Measurements from ENCODE around the gene TRIM63. TPM values are rescaled to one million over a fixed set of nuclear protein-coding genes. Genes with fewer than 3 reads are reported as not detected.

Gene TRIM63
- polyA plus RNA-seq, 1 of the 3 experiments (the other 2 are of a cell fraction), result not detected

GRCh38 chr1:26025060-26025459 is 42.4 kb downstream of the TRIM63 start:
- no peak for TF ChIP-seq MEF2A (IDR thresholded peaks at IDR 0.05; ENCODE audit: borderline replicate concordance, low read depth)
- TF ChIP-seq TAF1 (IDR thresholded peaks at IDR 0.05; ENCODE audit: borderline replicate concordance, low read depth, low read length), result no peak
- no peak for TF ChIP-seq IRF3 (IDR thresholded peaks at IDR 0.05; ENCODE audit: low read depth, low read length)
- TF ChIP-seq ZBTB33 (IDR thresholded peaks at IDR 0.05; ENCODE audit: borderline replicate concordance, low read depth), result no peak
- TF ChIP-seq ELF1 (IDR thresholded peaks at IDR 0.05), result no peak
- no peak for TF ChIP-seq CHD2 (IDR thresholded peaks at IDR 0.05; ENCODE audit: low read length, partially characterized antibody)
- no peak for TF ChIP-seq TEAD4 (IDR thresholded peaks at IDR 0.05; ENCODE audit: borderline replicate concordance, insufficient read depth)
- no peak for TF ChIP-seq TCF12 (IDR thresholded peaks at IDR 0.05)
- TF ChIP-seq CTCF (IDR thresholded peaks at IDR 0.05), result no peak
- TF ChIP-seq RAD21 (IDR thresholded peaks at IDR 0.05; ENCODE audit: low read length), result no peak
- TF ChIP-seq NRF1 (IDR thresholded peaks at IDR 0.05; ENCODE audit: low read depth, low read length), result no peak
- no peak for TF ChIP-seq REST (IDR thresholded peaks at IDR 0.05; ENCODE audit: low read depth, low read length)
- no peaks in the 10 kb centered on the region for H3F3A ChIP-seq (replicated peaks; ENCODE audit: insufficient read depth)
- no peaks in the 10 kb centered on the region for H3K9me2 ChIP-seq
- peaks cover 0 to 32% of the 10 kb centered on the region in 2 experiments; a peak in 1 of 4 replicates for H3K4me1 ChIP-seq (ENCODE audit: control insufficient read depth in 1 of 2, insufficient read depth in 2 of 2, low read depth in 1 of 2, low read length in 1 of 2)
- ChIA-PET CTCF (interaction anchor here (1.0 to 1.5 kb wide), 2 partner anchors 10 to 140 kb away, joined by 3 to 4 read pairs; no protein-coding TSS in a partner anchor), POLR2A (no interaction called here)
- H2AFZ ChIP-seq (ENCODE audit: low read depth), result no peak overlapping the region
- 76% methylated on average over 5 of the region's 5 CpGs for WGBS (ENCODE audit: low lambda C conversion rate)
- H4K20me1 ChIP-seq (ENCODE audit: insufficient read depth), result no peaks in the 10 kb centered on the region
- H3K4me2 ChIP-seq, result no peak overlapping the region
- H3K79me2 ChIP-seq (ENCODE audit: insufficient read depth), result no peaks in the 10 kb centered on the region
- no peaks in the 10 kb centered on the region for H3K9me3 ChIP-seq
- no peaks in the 10 kb centered on the region for H3K27me3 ChIP-seq (ENCODE audit: insufficient read depth)
- DNase-seq, result no peak
- no peaks in the 10 kb centered on the region for H3K36me3 ChIP-seq (replicated peaks in 1 of 2; ENCODE audit: control insufficient read depth in 1 of 2, insufficient read depth in 2 of 2, low read length in 1 of 2)
- no peak overlapping the region for H3K9ac ChIP-seq
- H3K4me3 ChIP-seq (ENCODE audit: low read depth in 2 of 2, low read length in 1 of 2), result no peak overlapping the region
- H3K27ac ChIP-seq (ENCODE audit: low read depth in 2 of 2, low read length in 1 of 2), result no peak overlapping the region

Measured in SK-N-SH (cell line).